RCC 7860 (cell line): Measurements from ENCODE around the gene SETBP1.

Experiments used
- DNase-seq: peaks from one replicate; pipeline ENCODE4 v3.0.0-alpha.2; 2015; ENCODE audit warnings: low spot score
- FAIRE-seq: peaks from 2 replicates; lab custom pipeline; 2012; peaks lifted over from hg19 to GRCh38; lab: Jason Lieb, UNC

Gene SETBP1

GRCh38 chr18:45004546-45005080 is 323.9 kb downstream of the SETBP1 start:
- FAIRE-seq = no peak

GRCh38 chr18:45006934-45007333 is 326.2 kb downstream of the SETBP1 start:
- no peak for FAIRE-seq
- no peak for DNase-seq

More at GRCh38 chr18:45004546-45005080, 323.9 kb downstream of the SETBP1 start:
- no peak for DNase-seq

- DNase-seq (no peak), FAIRE-seq (no peak)
Measured at GRCh38 chr18:45007531-45007930, 326.8 kb downstream of the SETBP1 start.

- DNase-seq (no peak), FAIRE-seq (no peak)
Measured at GRCh38 chr18:45008694-45009413, 328.2 kb downstream of the SETBP1 start.

- FAIRE-seq = no peak
- no peak for DNase-seq
Measured at GRCh38 chr18:45009756-45010155, 329.1 kb downstream of the SETBP1 start.

- FAIRE-seq (no peak), DNase-seq (no peak)
Measured at GRCh38 chr18:45012286-45012685, 331.6 kb downstream of the SETBP1 start.

GRCh38 chr18:45014047-45014501 is 333.4 kb downstream of the SETBP1 start:
- DNase-seq = peak; percentile 66
- peak; percentile 68 for FAIRE-seq

GRCh38 chr18:45015788-45016128 is 335.1 kb downstream of the SETBP1 start:
- no peak for DNase-seq

GRCh38 chr18:45019469-45019868 is 338.8 kb downstream of the SETBP1 start:
- DNase-seq (no peak), FAIRE-seq (no peak)

More at GRCh38 chr18:45015788-45016128, 335.1 kb downstream of the SETBP1 start:
- FAIRE-seq = no peak

- DNase-seq (no peak), FAIRE-seq (no peak)
Measured at GRCh38 chr18:45023519-45023918, 342.8 kb downstream of the SETBP1 start.

GRCh38 chr18:45024357-45025088 is 343.8 kb downstream of the SETBP1 start:
- FAIRE-seq (no peak), DNase-seq (no peak)

GRCh38 chr18:45025089-45025450 is 344.4 kb downstream of the SETBP1 start:
- FAIRE-seq (no peak), DNase-seq (no peak)

GRCh38 chr18:45026162-45026561 is 345.5 kb downstream of the SETBP1 start:
- FAIRE-seq = no peak
- no peak for DNase-seq

- FAIRE-seq = no peak
- DNase-seq = no peak
Measured at GRCh38 chr18:45034179-45034578, 353.5 kb downstream of the SETBP1 start.

- DNase-seq (no peak), FAIRE-seq (no peak)
Measured at GRCh38 chr18:45037618-45038017, 356.9 kb downstream of the SETBP1 start.

GRCh38 chr18:45039376-45039775 is 358.7 kb downstream of the SETBP1 start:
- DNase-seq (no peak), FAIRE-seq (no peak)

GRCh38 chr18:45040879-45041278 is 360.2 kb downstream of the SETBP1 start:
- no peak for DNase-seq
- no peak for FAIRE-seq

GRCh38 chr18:45044787-45045186 is 364.1 kb downstream of the SETBP1 start:
- DNase-seq = no peak
- no peak for FAIRE-seq

GRCh38 chr18:45046228-45046627 is 365.5 kb downstream of the SETBP1 start:
- FAIRE-seq (no peak), DNase-seq (no peak)

GRCh38 chr18:45046961-45047360 is 366.3 kb downstream of the SETBP1 start:
- no peak for DNase-seq
- FAIRE-seq = no peak

- no peak for FAIRE-seq
- no peak for DNase-seq
Measured at GRCh38 chr18:45049578-45050319, 369.1 kb downstream of the SETBP1 start.
